CD14-positive monocyte (primary cell): ENCODE measurements around the gene KIAA1143. TPM values are rescaled to one million over a fixed set of nuclear protein-coding genes. Genes with fewer than 3 reads are reported as not detected.

Experiments used
- DNase-seq, 3 donors: peaks; one replicate each; pipeline ENCODE4 v3.0.0-alpha.2; 2011 to 2022
- H2AFZ ChIP-seq: 2 replicates; pipeline ENCODE4 v1.6.0; 2012; ENCODE audit warnings: mild to moderate bottlenecking, low read depth, low read length, inconsistent platforms; ENCODE audit not compliant: insufficient read depth, poor library complexity, severe bottlenecking
- H3K27ac ChIP-seq, 2 donors: 1 replicate in 1 of 2; 2 replicates in 1 of 2; pipeline ENCODE4 v1.5.1; 2012 to 2013; ENCODE audit warnings: low read length in 2 of 2, control low read depth in 1 of 2, inconsistent platforms in 1 of 2, low read depth in 1 of 2, mild to moderate bottlenecking in 1 of 2
- H3K27me3 ChIP-seq, 2 donors: one replicate each; pipeline versions ENCODE4 v1.6.0 to v1.6.1; 2011 to 2013; ENCODE audit warnings: low read length in 2 of 2; ENCODE audit not compliant: control insufficient read depth in 2 of 2, insufficient read depth in 2 of 2
- H3K36me3 ChIP-seq, 2 donors: replicated peaks in 1 of 2; 1 replicate in 1 of 2; 2 replicates in 1 of 2; pipeline versions ENCODE4 v1.5.1 to v1.6.1; 2012 to 2013; ENCODE audit warnings: low read length in 2 of 2, control low read depth in 1 of 2, inconsistent platforms in 1 of 2, mild to moderate bottlenecking in 1 of 2; ENCODE audit not compliant: insufficient read depth in 2 of 2, control insufficient read depth in 1 of 2
- H3K4me1 ChIP-seq, 2 donors: 1 replicate in 1 of 2; 2 replicates in 1 of 2; pipeline versions ENCODE4 v1.5.1 to v1.6.1; 2012 to 2013; ENCODE audit warnings: low read length in 2 of 2, control low read depth in 1 of 2, inconsistent platforms in 1 of 2, mild to moderate bottlenecking in 1 of 2, moderate library complexity in 1 of 2; ENCODE audit not compliant: insufficient read depth in 2 of 2, control insufficient read depth in 1 of 2
- H3K4me2 ChIP-seq: replicated peaks from 2 replicates; pipeline ENCODE3; 2012; ENCODE audit warnings: low read length, moderate library complexity, mild to moderate bottlenecking; ENCODE audit not compliant: poor library complexity, severe bottlenecking; ENCODE audit errors: extremely low read depth
- H3K4me3 ChIP-seq, 3 experiments: fragments of 200-600 bp in 1 of 3; sonication (generic) in 1 of 3; replicated peaks in 1 of 3; 1 replicate in 2 of 3; 2 replicates in 1 of 3; pipeline ENCODE4 v1.5.1; 2011 to 2013; ENCODE audit warnings: low read length in 3 of 3, mild to moderate bottlenecking in 3 of 3, control low read depth in 2 of 3, low read depth in 2 of 3, inconsistent platforms in 1 of 3, moderate library complexity in 1 of 3
- H3K79me2 ChIP-seq: 2 replicates; pipeline ENCODE4 v1.6.0; 2012; ENCODE audit warnings: mild to moderate bottlenecking, control low read depth, inconsistent platforms, low read length, moderate library complexity; ENCODE audit not compliant: insufficient read depth
- H3K9ac ChIP-seq: 2 replicates; pipeline ENCODE4 v1.6.0; 2017; ENCODE audit warnings: low read length, mild to moderate bottlenecking; ENCODE audit not compliant: insufficient read depth, poor library complexity, severe bottlenecking
- H3K9me3 ChIP-seq, 2 donors: replicated peaks in 1 of 2; 1 replicate in 1 of 2; 2 replicates in 1 of 2; pipeline versions ENCODE4 v1.5.1 to v1.6.1; 2012 to 2013; ENCODE audit warnings: low read length in 2 of 2, control low read depth in 1 of 2; ENCODE audit not compliant: control insufficient read depth in 1 of 2, insufficient read depth in 1 of 2
- H4K20me1 ChIP-seq: 2 replicates; pipeline ENCODE4 v1.6.0; 2012; ENCODE audit warnings: mild to moderate bottlenecking, low read length, control low read depth, moderate library complexity; ENCODE audit not compliant: insufficient read depth
- H3K27ac Mint-ChIP-seq, 7 donors: one replicate each; pipeline ENCODE4 v1.8.0; 2020; ENCODE audit warnings: mild to moderate bottlenecking in 7 of 7, mixed read lengths in 7 of 7, moderate library complexity in 6 of 7, inconsistent platforms in 2 of 7
- H3K27me3 Mint-ChIP-seq, 3 donors: one replicate each; pipeline ENCODE4 v1.8.0; 2021 to 2022; ENCODE audit warnings: low read depth in 3 of 3, mild to moderate bottlenecking in 3 of 3, mixed read lengths in 3 of 3, moderate library complexity in 3 of 3, inconsistent platforms in 1 of 3
- H3K36me3 Mint-ChIP-seq, 2 donors: one replicate each; pipeline ENCODE4 v1.8.0; 2020; ENCODE audit warnings: mixed read lengths in 2 of 2, inconsistent platforms in 1 of 2, mild to moderate bottlenecking in 1 of 2
- H3K4me1 Mint-ChIP-seq: one replicate; pipeline ENCODE4 v1.8.0; 2020; ENCODE audit warnings: mild to moderate bottlenecking, mixed read lengths
- H3K4me3 Mint-ChIP-seq, 2 donors: one replicate each; pipeline ENCODE4 v1.8.0; 2020; ENCODE audit warnings: mild to moderate bottlenecking in 2 of 2, mixed read lengths in 2 of 2, moderate library complexity in 1 of 2
- H3K9me3 Mint-ChIP-seq, 7 donors: one replicate each; pipeline ENCODE4 v1.8.0; 2020 to 2022; ENCODE audit warnings: mixed read lengths in 7 of 7, mild to moderate bottlenecking in 6 of 7, moderate library complexity in 6 of 7, inconsistent platforms in 2 of 7
- CTCF ChIP-seq: fragments of 200-600 bp; IDR thresholded peaks from one replicate; pipeline ENCODE4 v1.8.0; 2022; ENCODE audit warnings: antibody characterized with exemption, mild to moderate bottlenecking
- WGBS: methylation state at CpG from one replicate; pipeline ENCODE4 v1.1.5; 2013; ENCODE audit warnings: missing lambda C conversion rate; ENCODE audit not compliant: insufficient coverage; 5-methylcytosine and 5-hydroxymethylcytosine counted together
- intact Hi-C, 2 donors: fragments of 100-400 bp; cut with micrococcal nuclease; formaldehyde crosslinking; loops; one replicate each; pipeline versions ENCODE4 v1.15.0 to v1.15.1; 2023
- polyA plus RNA-seq, 3 donors: library from polyadenylated mRNA; depleted of rRNA in 1 of 3; unstranded in 2 of 3; stranded (reverse) in 1 of 3; fragments of 300-500 nt in 2 of 3; fragments of >200 nt in 1 of 3; fragmentation: Illumina TruSeq in 2 of 3; gene quantifications; 1 replicate in 2 of 3; 2 replicates in 1 of 3; pipeline ENCODE4 v1.2.3, GENCODE V29; 2012 to 2021

KIAA1143 gene
- polyA plus RNA-seq, 3 donors = 2.4 to 26.4 (median 19.1) TPM

GRCh38 chr3:44795197-44795596 is 33.8 kb upstream of the KIAA1143 start:
- Mint-ChIP-seq H3K36me3 (peaks cover 43 to 74% of the 10 kb centered on the region in 2 donors), H3K9me3 (peaks cover 0 to 3% (median 0%) of the 10 kb centered on the region in 7 donors), H3K27me3 (peaks cover 0 to 3% (median 1%) of the 10 kb centered on the region in 3 donors), H3K4me3 (no peak overlapping the region), H3K27ac (no peak overlapping the region), H3K4me1 (no peaks in the 10 kb centered on the region)
- H3K4me1 ChIP-seq = no peaks in the 10 kb centered on the region
- intact Hi-C loops = no loop called here
- H3K9ac ChIP-seq = no peak overlapping the region
- peaks cover 29 to 88% of the 10 kb centered on the region in 2 donors for H3K36me3 ChIP-seq
- TF ChIP-seq CTCF = no peak
- no peaks in the 10 kb centered on the region for H3K79me2 ChIP-seq
- no peak for DNase-seq
- H4K20me1 ChIP-seq = no peaks in the 10 kb centered on the region
- no peak overlapping the region for H3K4me2 ChIP-seq
- H3K27me3 ChIP-seq = no peaks in the 10 kb centered on the region
- no peaks in the 10 kb centered on the region for H3K9me3 ChIP-seq
- no peak overlapping the region for H3K27ac ChIP-seq
- WGBS = 93% methylated on average over 2 of the region's 4 CpGs
- H2AFZ ChIP-seq = no peak overlapping the region
- H3K4me3 ChIP-seq = no peak overlapping the region

- H2AFZ ChIP-seq = no peak overlapping the region
- no peak overlapping the region for H3K27ac ChIP-seq
- Mint-ChIP-seq H3K27ac (peak overlapping the region in 1 of 7 donors; percentile 33), H3K4me3 (no peak overlapping the region), H3K4me1 (no peaks in the 10 kb centered on the region), H3K27me3 (peaks cover 0 to 2% (median 0%) of the 10 kb centered on the region in 3 donors), H3K36me3 (peaks cover 60 to 80% of the 10 kb centered on the region in 2 donors), H3K9me3 (peaks cover 0 to 5% (median 0%) of the 10 kb centered on the region in 7 donors)
- no peaks in the 10 kb centered on the region for H3K4me1 ChIP-seq
- H3K79me2 ChIP-seq = no peaks in the 10 kb centered on the region
- TF ChIP-seq CTCF = no peak
- no peaks in the 10 kb centered on the region for H3K27me3 ChIP-seq
- 100% methylated on average over 3 of the region's 4 CpGs for WGBS
- no peak overlapping the region for H3K4me2 ChIP-seq
- no peak for DNase-seq
- no peak overlapping the region for H3K9ac ChIP-seq
- intact Hi-C loops = no loop called here
- no peaks in the 10 kb centered on the region for H4K20me1 ChIP-seq
- no peaks in the 10 kb centered on the region for H3K9me3 ChIP-seq
- peaks cover 60 to 96% of the 10 kb centered on the region in 2 donors for H3K36me3 ChIP-seq
- H3K4me3 ChIP-seq = no peak overlapping the region
Observed at GRCh38 chr3:44782891-44783290, 21.5 kb upstream of the KIAA1143 start.
